Measurements from ENCODE around the gene HBG2. TPM values are rescaled to one million over a fixed set of nuclear protein-coding genes. Genes with fewer than 3 reads are reported as not detected.

HBG2 gene
- total and polyA plus RNA-seq, 9 of the 15 experiments (the other 6 are each of a cell fraction or from before 2014, with no cell fraction given), result 1,626 to 58,619 (median 10,515) TPM

DNA sequence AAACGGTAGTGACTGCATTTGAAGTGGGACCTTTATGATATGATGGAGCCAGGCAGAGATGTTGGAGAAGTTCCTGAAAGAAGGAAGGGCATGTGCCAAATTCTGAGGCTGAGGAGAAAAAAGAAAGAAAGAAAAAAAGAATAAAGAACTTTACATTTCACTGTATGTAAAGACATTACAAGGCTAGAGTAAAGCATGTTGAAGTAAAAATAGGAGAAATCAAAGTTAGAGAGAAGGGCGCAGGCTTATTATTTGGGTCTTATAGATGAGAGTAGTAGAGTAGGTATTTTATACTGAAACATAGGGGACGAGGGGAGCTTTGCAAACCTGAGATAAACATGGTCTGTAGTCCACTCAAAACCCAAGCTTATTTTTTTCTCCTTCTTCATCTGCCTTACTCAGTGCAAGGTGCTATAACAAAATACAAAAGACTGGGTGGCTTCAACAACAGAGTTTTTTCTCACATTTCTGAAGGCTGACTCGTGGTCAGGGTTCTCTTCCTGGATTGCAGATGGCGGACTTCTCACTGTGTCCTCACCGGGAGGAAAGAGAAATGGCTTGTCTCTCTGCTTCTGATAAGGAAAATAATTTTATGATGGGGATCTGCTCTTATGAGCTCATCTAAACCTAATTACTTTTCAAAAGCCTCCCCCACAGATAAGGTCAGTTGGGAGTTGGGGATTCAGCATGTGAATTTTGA is 7.7 kb downstream of the HBG2 start (continued):
- TF ChIP-seq ELF2 (CRISPR knock-in tag; IDR thresholded peaks at IDR 0.05), result 0 out of 2 replicates have a peak, but pooled peaks have one; percentile 27
- peak; percentile 67 for TF ChIP-seq MEIS2 (IDR thresholded peaks at IDR 0.05; ENCODE audit: partially characterized antibody)
- 0 out of 2 replicates have a peak, but pooled peaks have one; percentile 16 for TF ChIP-seq ZNF766 (CRISPR knock-in tag; conservative IDR thresholded peaks at IDR 0.05)
- peak; percentile 38 for TF ChIP-seq RBBP5 (IDR thresholded peaks at IDR 0.05; ENCODE audit: borderline replicate concordance, insufficient read depth, low read length, poor library complexity, severe bottlenecking)
- TF ChIP-seq ERF (CRISPR knock-in tag; IDR thresholded peaks at IDR 0.05), result 0 out of 2 replicates have a peak, but pooled peaks have one; percentile 76
- no peak for TF ChIP-seq HDAC8 (tag; IDR thresholded peaks at IDR 0.05)
- TF ChIP-seq RAD51 (IDR thresholded peaks at IDR 0.05; ENCODE audit: borderline replicate concordance, low read depth), result no peak
- TF ChIP-seq CHD2 (IDR thresholded peaks at IDR 0.05; ENCODE audit: low read depth, low read length), result no peak
- 0 out of 2 replicates have a peak, but pooled peaks have one; percentile 39 for TF ChIP-seq POLR2G (IDR thresholded peaks at IDR 0.05; ENCODE audit: low read depth, low read length)
- TF ChIP-seq USF1 (CRISPR knock-in tag; IDR thresholded peaks at IDR 0.05), result no peak
- TF ChIP-seq ELF1 (tag; IDR thresholded peaks at IDR 0.05), result 0 out of 2 replicates have a peak, but pooled peaks have one; percentile 21
- no peak for TF ChIP-seq ZNF324 (CRISPR knock-in tag; IDR thresholded peaks at IDR 0.05)
- no peak for TF ChIP-seq HOXB6 (CRISPR knock-in tag; IDR thresholded peaks at IDR 0.05; ENCODE audit: borderline replicate concordance)
- TF ChIP-seq, protein P1, sequence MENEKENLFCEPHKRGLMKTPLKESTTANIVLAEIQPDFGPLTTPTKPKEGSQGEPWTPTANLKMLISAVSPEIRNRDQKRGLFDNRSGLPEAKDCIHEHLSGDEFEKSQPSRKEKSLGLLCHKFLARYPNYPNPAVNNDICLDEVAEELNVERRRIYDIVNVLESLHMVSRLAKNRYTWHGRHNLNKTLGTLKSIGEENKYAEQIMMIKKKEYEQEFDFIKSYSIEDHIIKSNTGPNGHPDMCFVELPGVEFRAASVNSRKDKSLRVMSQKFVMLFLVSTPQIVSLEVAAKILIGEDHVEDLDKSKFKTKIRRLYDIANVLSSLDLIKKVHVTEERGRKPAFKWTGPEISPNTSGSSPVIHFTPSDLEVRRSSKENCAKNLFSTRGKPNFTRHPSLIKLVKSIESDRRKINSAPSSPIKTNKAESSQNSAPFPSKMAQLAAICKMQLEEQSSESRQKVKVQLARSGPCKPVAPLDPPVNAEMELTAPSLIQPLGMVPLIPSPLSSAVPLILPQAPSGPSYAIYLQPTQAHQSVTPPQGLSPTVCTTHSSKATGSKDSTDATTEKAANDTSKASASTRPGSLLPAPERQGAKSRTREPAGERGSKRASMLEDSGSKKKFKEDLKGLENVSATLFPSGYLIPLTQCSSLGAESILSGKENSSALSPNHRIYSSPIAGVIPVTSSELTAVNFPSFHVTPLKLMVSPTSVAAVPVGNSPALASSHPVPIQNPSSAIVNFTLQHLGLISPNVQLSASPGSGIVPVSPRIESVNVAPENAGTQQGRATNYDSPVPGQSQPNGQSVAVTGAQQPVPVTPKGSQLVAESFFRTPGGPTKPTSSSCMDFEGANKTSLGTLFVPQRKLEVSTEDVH (IDR thresholded peaks at IDR 0.05; ENCODE audit: low read depth, partially characterized antibody), result no peak
- no peak for TF ChIP-seq JUN (IDR thresholded peaks at IDR 0.05; ENCODE audit: borderline replicate concordance, low read depth, low read length)
- no peak for TF ChIP-seq JUN (CRISPR knock-in tag; IDR thresholded peaks at IDR 0.05; ENCODE audit: borderline replicate concordance)
- no peak for TF ChIP-seq ZNF12 (CRISPR knock-in tag; IDR thresholded peaks at IDR 0.05)
- TF ChIP-seq BMI1 (IDR thresholded peaks at IDR 0.05; ENCODE audit: low read length), result no peak
- no peak for TF ChIP-seq ZNF384 (IDR thresholded peaks at IDR 0.05; ENCODE audit: low read depth, low read length)
- 0 out of 4 replicates have a peak, but pooled peaks of 1 of the 2 experiments have one; percentile 32 for TF ChIP-seq MNT (conservative IDR thresholded peaks at IDR 0.05)
